ENCODE measurements around the gene TMEM201.

- TF ChIP-seq ZBTB33 (IDR thresholded peaks at IDR 0.05; ENCODE audit: borderline replicate concordance, low read depth) (no peak), REST (IDR thresholded peaks at IDR 0.05; ENCODE audit: low read depth, low read length) (no peak), CTCF (IDR thresholded peaks at IDR 0.05) (no peak), EZH2phosphoT487 (IDR thresholded peaks at IDR 0.05; ENCODE audit: borderline replicate concordance, low read depth) (no peak), RAD21 (IDR thresholded peaks at IDR 0.05; ENCODE audit: low read length) (no peak), NRF1 (IDR thresholded peaks at IDR 0.05; ENCODE audit: low read depth, low read length) (no peak), RXRA (IDR thresholded peaks at IDR 0.05; ENCODE audit: borderline replicate concordance, low read depth) (no peak), TEAD4 (IDR thresholded peaks at IDR 0.05; ENCODE audit: borderline replicate concordance, insufficient read depth) (no peak), IRF3 (IDR thresholded peaks at IDR 0.05; ENCODE audit: low read depth, low read length) (no peak), FOXM1 (IDR thresholded peaks at IDR 0.05; ENCODE audit: low read depth) (no peak), GATA2 (CRISPR knock-in tag; IDR thresholded peaks at IDR 0.05) (no peak), SMC3 (IDR thresholded peaks at IDR 0.05; ENCODE audit: low read depth, low read length) (no peak)
These were observed 27.3 kb upstream of the TMEM201 start for GRCh38 chr1:9561429-9561828.

All from SK-N-SH (cell line).